CD8-positive, alpha-beta memory T cell (primary cell): ENCODE results near the gene CLRN1. TPM values are rescaled to one million over a fixed set of nuclear protein-coding genes. Genes with fewer than 3 reads are reported as not detected.

Experiments
- CTCF ChIA-PET: fragments of 350-600 bp; sonication (Branson Sonifier 250); formaldehyde crosslinking; loops from one replicate; lab custom pipeline; 2021; ENCODE audit warnings: antibody characterized with exemption; lab: Charles Lee
- POLR2A ChIA-PET: fragments of 350-600 bp; sonication (Branson Sonifier 250); formaldehyde crosslinking; loops from one replicate; lab custom pipeline; 2021; ENCODE audit warnings: antibody characterized with exemption; lab: Charles Lee
- DNase-seq, 5 donors: peaks; one replicate each; pipeline versions ENCODE4 v3.0.0 to v3.0.0-alpha.2; 2020 to 2022; ENCODE audit warnings: mixed read lengths in 1 of 5
- H3K27ac ChIP-seq: one replicate; pipeline ENCODE4 v1.7.0; 2013; ENCODE audit warnings: low read depth, mild to moderate bottlenecking, low read length, moderate library complexity
- H3K27me3 ChIP-seq: 2 replicates; pipeline ENCODE4 v1.7.0; 2013; ENCODE audit warnings: low read length, mild to moderate bottlenecking; ENCODE audit not compliant: insufficient read depth, poor library complexity, severe bottlenecking
- H3K36me3 ChIP-seq: 2 replicates; pipeline ENCODE4 v1.7.0; 2013; ENCODE audit warnings: mild to moderate bottlenecking, low read length, moderate library complexity; ENCODE audit not compliant: insufficient read depth
- H3K4me1 ChIP-seq: 2 replicates; pipeline ENCODE4 v1.7.0; 2013; ENCODE audit warnings: mild to moderate bottlenecking, low read length, moderate library complexity; ENCODE audit not compliant: insufficient read depth
- H3K4me3 ChIP-seq: 2 replicates; pipeline ENCODE4 v1.7.0; 2013; ENCODE audit warnings: mild to moderate bottlenecking, low read length
- H3K9me3 ChIP-seq: 2 replicates; pipeline ENCODE4 v1.7.0; 2013; ENCODE audit warnings: mild to moderate bottlenecking, low read length
- H3K27ac Mint-ChIP-seq, 8 donors: one replicate each; pipeline ENCODE4 v1.8.0; 2020 to 2021; ENCODE audit warnings: mixed read lengths in 8 of 8, mild to moderate bottlenecking in 6 of 8, inconsistent platforms in 3 of 8, moderate library complexity in 3 of 8
- H3K27me3 Mint-ChIP-seq, 2 donors: one replicate each; pipeline ENCODE4 v1.8.0; 2020 to 2021; ENCODE audit warnings: mixed read lengths in 2 of 2, mild to moderate bottlenecking in 1 of 2, moderate library complexity in 1 of 2
- H3K36me3 Mint-ChIP-seq, 3 donors: one replicate each; pipeline ENCODE4 v1.8.0; 2020 to 2021; ENCODE audit warnings: mixed read lengths in 3 of 3, inconsistent platforms in 1 of 3, mild to moderate bottlenecking in 1 of 3
- H3K4me1 Mint-ChIP-seq, 3 donors: one replicate each; pipeline ENCODE4 v1.8.0; 2020 to 2021; ENCODE audit warnings: mixed read lengths in 3 of 3, inconsistent platforms in 1 of 3, mild to moderate bottlenecking in 1 of 3
- H3K4me3 Mint-ChIP-seq, 7 donors: one replicate each; pipeline ENCODE4 v1.8.0; 2020 to 2021; ENCODE audit warnings: mixed read lengths in 7 of 7, mild to moderate bottlenecking in 6 of 7, moderate library complexity in 4 of 7, inconsistent platforms in 2 of 7
- H3K9me3 Mint-ChIP-seq, 5 donors: one replicate each; pipeline ENCODE4 v1.8.0; 2020 to 2022; ENCODE audit warnings: mixed read lengths in 5 of 5, mild to moderate bottlenecking in 3 of 5, moderate library complexity in 2 of 5, inconsistent platforms in 1 of 5
- polyA plus RNA-seq: library from polyadenylated mRNA; unstranded; fragments of 300-500 nt; fragmentation: Illumina TruSeq; gene quantifications from one replicate; pipeline ENCODE4 v1.2.3, GENCODE V29; 2021
- total RNA-seq, 2 experiments: library from RNA; stranded (reverse); gene quantifications; one replicate each; pipeline ENCODE4 v1.2.3, GENCODE V29; 2021

The CLRN1 gene
- total and polyA plus RNA-seq, 3 experiments from 2014 or later: not detected

GRCh38 chr3:151009430-151009829 lies 36.9 kb upstream of the CLRN1 start:
- Mint-ChIP-seq H3K4me1 (no peaks in the 10 kb centered on the region), H3K9me3 (no peaks in the 10 kb centered on the region), H3K27ac (no peak overlapping the region), H3K4me3 (no peak overlapping the region), H3K27me3 (peaks cover 2 to 18% of the 10 kb centered on the region in 2 donors), H3K36me3 (no peaks in the 10 kb centered on the region)
- Histone ChIP-seq H3K27me3 (no peaks in the 10 kb centered on the region), H3K27ac (no peak overlapping the region), H3K4me1 (no peaks in the 10 kb centered on the region), H3K9me3 (no peaks in the 10 kb centered on the region), H3K4me3 (no peak overlapping the region), H3K36me3 (no peaks in the 10 kb centered on the region)
- ChIA-PET POLR2A (no interaction called here), CTCF (interaction anchor here (1.5 kb wide), 1 partner anchor 8 kb away, joined by 3 read pairs; no protein-coding TSS in a partner anchor)
- no peak for DNase-seq

DNA sequence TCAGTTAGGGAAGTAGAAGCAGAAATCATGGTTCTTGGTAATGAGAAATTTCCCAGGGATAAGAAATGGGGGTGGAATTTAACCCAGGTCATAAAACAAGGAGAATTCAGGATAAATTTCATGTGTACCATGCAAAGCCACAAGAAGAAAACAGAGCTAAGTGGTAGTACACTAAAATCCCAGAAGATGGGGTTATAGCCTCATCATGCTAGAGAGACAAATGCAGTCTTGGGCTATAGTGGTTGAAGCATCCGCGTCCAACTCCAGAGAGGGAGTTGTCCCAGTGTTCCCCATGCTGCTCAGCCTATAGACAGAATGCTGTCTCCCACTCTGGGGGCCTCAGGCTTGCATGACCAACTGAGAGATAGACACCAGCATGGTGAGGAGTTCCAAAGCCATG lies 36.2 kb upstream of the CLRN1 start:
- H3K9me3 Mint-ChIP-seq: no peaks in the 10 kb centered on the region
- H3K36me3 ChIP-seq: no peaks in the 10 kb centered on the region
- peaks cover 2 to 18% of the 10 kb centered on the region in 2 donors for H3K27me3 Mint-ChIP-seq
- H3K4me1 Mint-ChIP-seq: no peaks in the 10 kb centered on the region
- H3K4me3 ChIP-seq: no peak overlapping the region
- H3K4me1 ChIP-seq: no peaks in the 10 kb centered on the region
- H3K9me3 ChIP-seq: no peaks in the 10 kb centered on the region
- H3K27me3 ChIP-seq: no peaks in the 10 kb centered on the region
- H3K36me3 Mint-ChIP-seq: no peaks in the 10 kb centered on the region
- no peak overlapping the region for H3K27ac Mint-ChIP-seq
- ChIA-PET CTCF (interaction anchor here (1.5 kb wide), 1 partner anchor 9 kb away, joined by 3 read pairs; no protein-coding TSS in a partner anchor), POLR2A (interaction anchor here (0.6 kb wide), 1 partner anchor 1648 kb away, joined by 3 read pairs; no protein-coding TSS in a partner anchor)
- no peak overlapping the region for H3K27ac ChIP-seq
- no peak for DNase-seq
- no peak overlapping the region for H3K4me3 Mint-ChIP-seq

DNA sequence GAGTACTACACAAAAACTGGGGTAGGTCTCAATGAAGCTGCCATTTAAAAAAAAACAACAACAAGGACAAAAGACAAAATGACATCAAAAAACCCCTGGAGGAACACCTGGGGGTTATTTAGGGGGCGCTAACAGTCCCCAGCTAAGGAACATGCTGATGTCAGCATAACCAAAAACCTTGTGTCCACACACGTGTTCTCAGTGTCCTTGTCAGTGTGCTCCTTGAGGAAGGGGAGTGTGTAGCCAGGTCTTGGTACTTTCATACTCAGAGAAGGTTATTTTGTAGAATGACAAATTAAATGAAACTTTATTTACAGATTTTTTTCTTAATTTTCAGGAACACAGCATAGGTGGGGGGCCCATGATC lies 31.2 kb upstream of the CLRN1 start:
- Mint-ChIP-seq H3K27me3 (peaks cover 6 to 11% of the 10 kb centered on the region in 2 donors), H3K9me3 (no peaks in the 10 kb centered on the region), H3K27ac (no peak overlapping the region), H3K4me1 (no peaks in the 10 kb centered on the region), H3K4me3 (no peak overlapping the region), H3K36me3 (no peaks in the 10 kb centered on the region)
- CTCF ChIA-PET: interaction anchor here (1.5 kb wide), 1 partner anchor 12 kb away, joined by 4 read pairs; no protein-coding TSS in a partner anchor
- POLR2A ChIA-PET: no interaction called here
- Histone ChIP-seq H3K27me3 (no peaks in the 10 kb centered on the region), H3K4me1 (no peaks in the 10 kb centered on the region), H3K36me3 (no peaks in the 10 kb centered on the region), H3K9me3 (no peaks in the 10 kb centered on the region), H3K27ac (no peak overlapping the region), H3K4me3 (no peak overlapping the region)
- DNase-seq: no peak

DNA sequence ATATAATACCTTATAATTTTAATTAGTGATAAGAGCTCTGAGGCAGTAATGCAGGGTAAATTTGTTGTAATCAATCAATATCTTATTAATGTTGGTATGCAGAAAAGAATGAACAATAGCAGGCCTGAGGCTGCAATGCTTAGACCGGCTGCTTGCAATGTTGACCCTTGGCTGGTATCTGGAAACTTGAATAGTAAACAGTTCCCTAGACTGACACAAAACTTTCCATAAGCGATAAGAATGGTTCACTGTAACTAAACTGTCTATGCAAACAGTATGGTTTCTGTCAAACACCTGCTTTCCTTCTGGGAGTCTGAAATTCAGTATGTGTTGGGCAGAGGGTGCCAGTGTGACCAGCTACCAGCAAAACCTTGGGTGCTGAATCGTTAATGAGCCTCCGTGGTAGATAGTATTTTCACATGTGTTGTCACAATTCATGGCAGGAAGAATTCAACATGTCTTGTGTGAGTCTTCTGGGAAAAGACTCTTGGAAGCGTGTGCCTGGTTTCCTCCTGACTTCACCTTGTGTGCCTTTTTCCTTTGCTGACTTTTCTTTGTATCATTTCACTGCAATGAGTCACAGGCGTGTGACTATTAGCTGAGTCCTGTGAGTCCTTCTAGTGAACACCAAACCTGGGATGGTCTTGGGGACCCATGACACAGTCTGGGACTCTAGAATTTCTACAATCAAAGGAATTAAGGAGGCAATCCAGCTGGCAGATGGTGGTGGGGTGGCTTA lies 30.7 kb upstream of the CLRN1 start:
- Mint-ChIP-seq H3K9me3 (no peaks in the 10 kb centered on the region), H3K4me3 (no peak overlapping the region), H3K36me3 (no peaks in the 10 kb centered on the region), H3K4me1 (no peaks in the 10 kb centered on the region), H3K27me3 (peaks cover 6 to 17% of the 10 kb centered on the region in 2 donors), H3K27ac (no peak overlapping the region)
- ChIA-PET CTCF (interaction anchor here (1.5 kb wide), 1 partner anchor 12 kb away, joined by 4 read pairs; no protein-coding TSS in a partner anchor), POLR2A (no interaction called here)
- Histone ChIP-seq H3K9me3 (no peaks in the 10 kb centered on the region), H3K27ac (no peak overlapping the region), H3K4me3 (no peak overlapping the region), H3K36me3 (no peaks in the 10 kb centered on the region), H3K4me1 (no peaks in the 10 kb centered on the region), H3K27me3 (no peaks in the 10 kb centered on the region)
- no peak for DNase-seq

DNA sequence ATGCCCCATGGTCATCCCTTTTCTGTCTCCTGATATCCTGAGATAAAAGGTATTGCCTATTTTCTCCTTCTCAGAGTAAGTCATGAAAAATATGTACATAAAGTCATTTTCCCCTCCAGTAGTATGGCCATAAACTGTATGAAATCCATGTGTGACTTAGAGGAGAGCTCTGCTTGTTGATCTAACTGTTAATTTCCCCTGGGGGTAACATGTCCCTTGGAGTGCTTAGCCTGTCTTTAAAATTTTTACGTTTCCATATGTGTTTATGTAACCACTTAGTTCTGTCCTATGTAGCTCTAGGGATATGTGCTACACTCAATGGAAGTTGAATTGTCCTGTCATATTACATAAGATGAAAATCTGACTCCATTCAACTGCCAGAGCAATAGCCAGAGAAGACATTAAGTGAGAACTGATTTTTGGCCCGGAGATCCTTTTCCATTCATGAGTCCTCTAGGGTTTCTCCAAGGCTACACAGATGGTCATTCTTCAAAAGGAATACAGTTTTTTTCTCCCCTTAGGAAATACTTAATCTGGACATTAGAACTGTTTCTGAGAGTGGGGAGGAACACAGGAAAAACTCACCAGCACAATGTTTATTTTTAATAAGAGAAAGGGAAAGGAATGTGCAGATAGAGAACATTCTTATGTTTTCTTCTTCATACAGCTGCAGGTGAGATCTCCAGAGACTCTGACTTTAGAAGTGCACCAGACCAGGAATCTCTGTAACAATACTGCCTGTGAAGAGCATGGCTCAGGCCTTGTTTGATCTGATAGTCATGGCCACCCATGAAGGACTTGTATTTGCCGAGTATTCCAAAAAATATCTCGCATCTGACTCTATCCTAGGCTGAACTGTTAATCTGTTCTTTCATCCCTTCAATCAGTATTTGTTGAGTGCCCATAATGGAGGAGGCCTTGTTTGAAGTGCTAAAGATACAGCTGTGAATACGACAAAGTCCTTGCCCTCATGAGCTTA lies 29.8 kb upstream of the CLRN1 start:
- no peaks in the 10 kb centered on the region for H3K9me3 ChIP-seq
- no peaks in the 10 kb centered on the region for H3K4me1 Mint-ChIP-seq
- H3K36me3 Mint-ChIP-seq: no peaks in the 10 kb centered on the region
- no peaks in the 10 kb centered on the region for H3K4me1 ChIP-seq
- no peak overlapping the region for H3K27ac ChIP-seq
- no peak overlapping the region for H3K4me3 ChIP-seq
- POLR2A ChIA-PET: no interaction called here
- no peak for DNase-seq
- no peak overlapping the region for H3K4me3 Mint-ChIP-seq
- H3K36me3 ChIP-seq: no peaks in the 10 kb centered on the region
- CTCF ChIA-PET: interaction anchor here (1.5 kb wide), 1 partner anchor 11 kb away, joined by 4 read pairs; no protein-coding TSS in a partner anchor
- no peaks in the 10 kb centered on the region for H3K9me3 Mint-ChIP-seq
- peaks cover 4 to 24% of the 10 kb centered on the region in 2 donors for H3K27me3 Mint-ChIP-seq
- H3K27ac Mint-ChIP-seq: no peak overlapping the region
- H3K27me3 ChIP-seq: no peaks in the 10 kb centered on the region

DNA sequence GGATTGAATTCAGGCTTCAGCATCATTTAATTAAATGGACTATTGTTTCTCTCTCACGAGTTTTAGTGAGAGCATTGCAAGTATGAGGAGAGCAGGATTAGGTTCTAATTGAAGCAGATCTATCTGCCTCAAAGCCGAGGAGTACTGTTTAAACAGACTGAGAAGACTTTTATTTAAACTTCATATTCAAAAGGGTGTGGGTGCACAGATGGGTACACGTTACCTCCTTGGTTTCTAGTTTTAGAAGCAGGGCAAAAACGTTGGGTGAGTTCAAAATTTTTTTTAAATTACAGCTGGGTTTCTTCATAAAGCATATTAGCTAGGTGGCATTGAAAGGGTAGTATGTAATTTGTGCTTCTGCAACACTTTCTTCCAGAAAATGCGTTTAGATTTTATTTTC lies 26.5 kb upstream of the CLRN1 start:
- no peaks in the 10 kb centered on the region for H3K4me1 Mint-ChIP-seq
- Histone ChIP-seq H3K4me1 (no peaks in the 10 kb centered on the region), H3K9me3 (no peaks in the 10 kb centered on the region), H3K27ac (no peak overlapping the region), H3K36me3 (no peaks in the 10 kb centered on the region), H3K27me3 (no peaks in the 10 kb centered on the region), H3K4me3 (no peak overlapping the region)
- no peak for DNase-seq
- POLR2A ChIA-PET: no interaction called here
- CTCF ChIA-PET: no interaction called here
- H3K27ac Mint-ChIP-seq: no peak overlapping the region
- H3K9me3 Mint-ChIP-seq: no peaks in the 10 kb centered on the region
- peaks cover 4 to 24% of the 10 kb centered on the region in 2 donors for H3K27me3 Mint-ChIP-seq
- peaks cover 0 to 1% (median 0%) of the 10 kb centered on the region in 3 donors for H3K36me3 Mint-ChIP-seq
- no peak overlapping the region for H3K4me3 Mint-ChIP-seq

DNA sequence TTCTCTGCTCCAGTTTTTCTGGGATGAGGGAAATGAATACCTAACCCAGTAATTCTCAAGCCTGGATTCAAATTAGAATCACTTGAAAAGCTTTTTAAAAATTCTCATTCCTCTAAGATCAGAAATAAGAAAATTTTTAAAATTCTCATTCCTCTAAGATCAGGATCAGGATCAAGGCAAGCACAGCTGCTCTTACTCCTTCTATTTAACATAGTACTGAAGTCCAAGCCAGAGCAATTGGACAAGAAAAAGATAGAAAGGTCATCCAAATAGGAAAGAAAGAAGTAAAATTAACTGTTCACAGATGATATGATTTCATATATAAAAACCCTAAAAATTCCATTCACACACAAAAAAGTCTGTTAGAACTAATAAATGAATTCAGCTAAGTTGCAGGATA lies 24.2 kb upstream of the CLRN1 start:
- H3K27me3 ChIP-seq: no peaks in the 10 kb centered on the region
- no peaks in the 10 kb centered on the region for H3K4me1 ChIP-seq
- Mint-ChIP-seq H3K9me3 (no peaks in the 10 kb centered on the region), H3K27ac (no peak overlapping the region), H3K4me3 (no peak overlapping the region), H3K4me1 (peaks cover 0 to 5% (median 4%) of the 10 kb centered on the region in 3 donors), H3K27me3 (peaks cover under 1 to 39% of the 10 kb centered on the region in 2 donors), H3K36me3 (peaks cover 0 to 3% (median 0%) of the 10 kb centered on the region in 3 donors)
- DNase-seq: no peak
- H3K4me3 ChIP-seq: no peak overlapping the region
- H3K36me3 ChIP-seq: no peaks in the 10 kb centered on the region
- no peak overlapping the region for H3K27ac ChIP-seq
- ChIA-PET CTCF (no interaction called here), POLR2A (no interaction called here)
- H3K9me3 ChIP-seq: no peaks in the 10 kb centered on the region

DNA sequence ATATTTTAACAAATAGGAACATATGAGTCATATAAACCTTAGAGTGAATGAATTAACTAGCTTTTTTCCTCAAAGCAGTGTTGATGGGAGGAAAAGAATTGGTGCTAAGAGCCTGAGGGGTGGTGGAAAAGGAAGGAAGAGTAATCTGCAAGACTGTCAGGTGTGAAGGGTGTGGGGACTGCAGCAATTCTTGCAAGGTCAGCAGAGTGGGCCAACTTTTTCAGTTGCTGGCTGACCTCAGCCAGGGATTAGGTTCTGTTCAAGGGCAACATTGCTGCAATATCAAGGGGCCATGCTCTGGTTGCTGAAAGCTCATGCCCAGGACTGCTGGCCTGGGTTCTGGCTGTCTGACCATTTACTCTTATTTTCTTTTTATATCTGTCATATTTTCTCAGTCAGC lies 23.0 kb upstream of the CLRN1 start:
- H3K4me3 Mint-ChIP-seq: no peak overlapping the region
- CTCF ChIA-PET: no interaction called here
- no peak for DNase-seq

More for the DNA sequence above, 23.0 kb upstream of the CLRN1 start:
- H3K27ac Mint-ChIP-seq: no peak overlapping the region
- no peaks in the 10 kb centered on the region for H3K9me3 ChIP-seq
- H3K27me3 Mint-ChIP-seq: peaks cover 0 to 51% of the 10 kb centered on the region in 2 donors
- H3K27ac ChIP-seq: no peak overlapping the region
- H3K4me3 ChIP-seq: no peak overlapping the region
- H3K27me3 ChIP-seq: no peaks in the 10 kb centered on the region
- peaks cover 0 to 5% (median 4%) of the 10 kb centered on the region in 3 donors for H3K4me1 Mint-ChIP-seq
- H3K4me1 ChIP-seq: no peaks in the 10 kb centered on the region
- H3K36me3 Mint-ChIP-seq: peaks cover 0 to 3% (median 0%) of the 10 kb centered on the region in 3 donors
- H3K9me3 Mint-ChIP-seq: no peaks in the 10 kb centered on the region
- H3K36me3 ChIP-seq: no peaks in the 10 kb centered on the region
- POLR2A ChIA-PET: no interaction called here
